Activated CD4-positive, alpha-beta T cell treated with anti-CD3 and anti-CD28 coated beads, Interleukin-2, amount 50 U/mL, for 4 hours (primary cell): Measurements from ENCODE around the gene AOAH.
"Not testable (repeated sequence)": the region's sequence is repeated elsewhere in the genome, so short reads cannot be mapped to it uniquely, and the experiment has no call there.

Source experiments
- DNase-seq, 2 experiments: peaks; one replicate each; pipeline ENCODE4 v3.0.0-alpha.2; 2020

The AOAH gene

DNA sequence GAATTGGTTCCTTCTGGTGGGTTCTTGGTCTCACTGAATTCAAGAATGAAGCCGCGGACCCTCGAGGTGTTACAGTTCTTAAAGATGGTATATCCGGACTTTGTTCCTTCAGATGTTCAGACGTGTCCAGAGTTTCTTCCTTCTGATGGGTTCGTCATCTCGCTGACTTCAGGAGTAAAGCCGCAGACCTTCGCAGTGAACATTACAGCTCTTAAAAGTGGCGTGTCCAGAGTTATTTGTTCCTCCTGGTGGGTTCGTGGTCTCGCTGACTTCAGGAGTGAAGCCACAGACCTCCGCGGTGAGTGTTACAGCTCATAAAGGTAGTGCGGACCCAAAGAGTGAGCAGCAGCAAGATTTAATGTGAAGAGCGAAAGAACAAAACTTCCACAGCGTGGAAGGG lies 220.1 kb downstream of the AOAH start:
- not testable (repeated sequence) for DNase-seq

DNA sequence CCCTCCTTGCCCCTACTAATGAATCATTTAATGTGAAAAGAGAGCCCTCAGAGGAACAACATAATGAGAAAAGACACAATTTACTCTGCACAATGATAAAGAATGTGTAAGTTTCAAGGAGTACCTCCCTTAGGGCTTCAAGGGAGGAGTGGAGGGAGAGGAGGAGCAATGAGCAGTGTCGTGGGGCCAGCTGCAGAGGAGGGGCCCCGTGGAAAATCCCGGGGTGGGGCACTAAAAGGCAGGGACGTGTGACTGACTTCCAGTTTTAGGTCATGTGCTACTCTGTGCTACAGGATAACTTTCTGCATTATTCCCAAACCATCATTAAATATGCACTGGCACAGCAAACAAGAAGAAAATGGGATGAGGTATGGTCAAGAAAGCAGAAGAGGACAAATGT lies 226.5 kb downstream of the AOAH start:
- no peak for DNase-seq

DNA sequence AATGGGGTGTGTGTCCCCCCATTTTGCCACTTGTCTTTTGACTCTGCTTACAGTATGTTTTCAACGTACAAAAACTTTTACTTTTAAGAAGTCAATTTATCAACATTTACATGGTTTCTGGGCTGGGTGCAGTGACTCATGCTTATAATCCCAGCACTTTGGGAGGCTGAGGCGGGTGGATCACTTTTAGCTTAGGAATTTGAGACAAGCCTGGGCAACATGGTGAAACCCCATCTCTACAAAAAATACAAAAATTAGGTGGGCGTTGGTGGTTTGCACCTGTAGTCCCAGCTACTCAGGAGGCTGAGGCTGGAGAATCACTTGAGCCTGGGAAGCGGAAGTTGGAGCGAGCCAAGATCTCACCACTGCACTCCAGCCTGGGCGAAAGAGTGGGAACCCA lies 227.1 kb downstream of the AOAH start:
- DNase-seq, result not testable (repeated sequence)

DNA sequence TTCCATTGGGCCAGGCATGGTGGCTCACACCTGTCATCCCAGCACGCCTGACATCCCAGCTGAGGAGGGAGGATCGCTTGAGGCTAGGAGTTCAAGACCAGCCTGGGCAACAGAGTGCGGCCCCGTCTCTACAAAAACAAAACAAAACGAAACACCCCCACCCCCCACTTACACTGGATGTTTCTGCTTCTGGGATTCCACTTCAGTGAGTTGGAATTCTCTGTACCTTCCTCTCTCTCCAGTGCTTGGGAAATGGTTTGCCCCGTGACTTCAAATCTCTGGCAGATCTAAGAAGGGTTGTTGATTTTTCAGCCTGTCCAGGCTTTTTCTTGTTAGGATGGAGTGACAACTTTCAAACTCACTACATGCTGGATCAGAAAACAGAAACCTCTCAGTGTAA lies 227.7 kb downstream of the AOAH start:
- DNase-seq, result no peak

DNA sequence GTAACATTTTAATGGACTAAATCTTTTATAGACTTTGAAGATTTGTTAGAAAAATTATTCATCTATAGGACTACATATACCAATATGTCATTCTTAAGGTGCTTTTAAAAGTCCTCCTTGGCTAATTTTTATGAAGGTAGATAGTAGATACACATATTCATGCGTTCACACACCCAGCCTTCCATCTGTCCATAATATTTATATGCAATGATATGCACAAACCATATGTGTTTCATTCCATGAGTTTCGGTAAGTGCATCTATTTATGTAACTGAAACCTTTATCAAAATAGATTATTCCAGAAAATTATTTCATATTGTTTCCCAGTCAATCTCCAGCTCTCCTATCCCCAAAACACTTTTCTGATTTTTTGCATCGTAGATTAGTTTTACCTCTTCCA lies 233.0 kb downstream of the AOAH start:
- no peak for DNase-seq

DNA sequence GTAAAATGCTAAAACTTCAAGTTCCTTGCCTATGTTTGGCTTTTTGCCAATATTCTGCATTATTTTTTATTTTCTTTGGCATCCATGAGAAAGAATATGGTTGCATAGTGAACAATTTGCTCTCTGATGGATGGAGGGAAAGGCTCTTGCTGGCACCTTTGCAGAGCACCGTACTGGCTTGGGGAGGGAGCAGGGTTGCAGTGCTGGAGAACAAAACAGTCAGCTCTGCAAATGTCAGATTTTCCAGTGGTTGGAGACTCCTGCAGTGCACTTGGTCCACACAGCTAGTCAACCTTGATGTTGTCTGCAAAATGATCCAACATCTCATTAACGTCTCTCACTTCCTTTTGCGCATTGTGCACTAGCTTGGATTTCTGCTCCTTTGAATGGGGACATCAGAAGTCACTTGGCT lies 233.9 kb downstream of the AOAH start:
- no peak for DNase-seq

DNA sequence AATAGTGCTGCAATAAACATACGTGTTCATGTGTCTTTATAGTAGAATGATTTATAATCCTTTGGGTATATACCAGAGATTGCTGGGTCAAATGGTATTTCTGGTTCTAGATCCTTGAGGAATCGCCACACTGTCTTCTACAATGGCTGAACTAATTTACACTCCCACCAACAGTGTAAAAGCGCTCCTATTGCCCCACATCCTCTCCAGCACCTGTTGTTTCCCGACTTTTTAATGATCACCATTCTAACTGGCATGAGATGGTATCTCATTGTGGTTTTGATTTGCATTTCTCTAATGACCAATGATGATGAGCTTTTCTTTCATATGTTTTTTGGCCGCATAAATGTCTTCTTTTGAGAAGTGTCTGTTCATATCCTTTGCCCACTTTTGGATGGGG lies 235.6 kb downstream of the AOAH start:
- not testable (repeated sequence) for DNase-seq

DNA sequence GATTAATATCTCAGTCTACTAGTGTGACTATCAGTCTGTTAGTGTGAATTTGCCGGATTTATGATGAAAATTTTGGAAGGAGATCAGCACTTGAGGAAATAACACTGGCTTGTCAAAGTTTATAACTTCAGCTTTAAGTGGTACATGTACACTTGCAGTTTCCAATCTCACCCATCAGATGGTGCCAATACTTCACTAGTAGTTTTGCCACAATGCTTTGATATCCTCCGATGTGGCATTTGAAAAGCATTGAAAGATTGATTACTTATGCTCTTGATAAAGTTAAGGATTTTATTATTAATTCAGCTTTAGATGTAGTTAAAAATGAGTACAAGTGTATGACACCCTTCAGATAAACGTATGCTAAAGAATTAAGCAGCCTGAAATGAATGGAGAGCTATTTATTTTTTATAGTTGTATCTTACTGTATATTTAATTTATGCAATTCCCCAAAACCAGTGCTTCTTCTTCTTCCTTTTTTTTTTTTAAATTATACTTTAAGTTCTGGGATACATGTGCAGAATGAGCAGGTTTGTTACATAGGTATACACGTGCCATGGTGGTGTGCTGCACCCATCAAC lies 236.4 kb downstream of the AOAH start:
- DNase-seq, result peak in 1 of 2 experiments; percentile 15

DNA sequence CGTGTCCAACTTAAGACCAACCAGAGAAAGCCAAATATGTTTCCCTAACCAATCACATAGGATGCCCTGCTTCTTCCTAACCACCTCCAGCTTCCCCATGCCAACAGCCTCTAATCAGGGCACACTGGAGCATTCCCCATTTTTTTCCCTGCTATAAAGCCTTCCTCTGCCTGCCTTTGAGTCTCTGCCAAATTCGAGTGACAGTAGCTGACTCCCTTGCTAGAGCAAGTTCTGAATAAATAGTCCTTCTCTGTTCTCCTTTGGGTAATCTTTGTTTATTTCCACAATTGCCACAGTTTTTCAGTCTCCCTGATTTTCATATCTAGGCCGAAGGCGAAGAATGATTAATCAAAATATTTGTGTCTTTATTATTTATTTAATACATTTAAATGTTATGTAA lies 238.0 kb downstream of the AOAH start:
- no peak for DNase-seq

DNA sequence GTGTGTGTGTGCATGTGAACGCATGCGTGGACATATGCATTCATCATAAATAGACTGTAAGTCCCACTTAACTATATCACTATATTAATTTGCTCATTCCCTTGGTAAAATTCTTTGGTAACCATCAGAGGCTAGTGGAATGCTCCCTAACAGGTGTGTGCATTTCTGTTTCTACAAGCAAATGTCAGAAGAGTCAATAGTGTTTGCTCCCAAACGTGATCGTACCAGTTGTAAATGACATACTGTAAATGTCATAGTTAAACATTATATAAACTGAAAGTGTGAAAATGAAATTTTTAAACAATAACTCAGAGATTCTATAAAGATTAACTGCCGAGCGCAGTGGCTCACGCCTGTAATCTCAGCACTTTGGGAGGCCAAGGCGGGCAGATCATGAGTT lies 240.0 kb downstream of the AOAH start:
- DNase-seq, result no peak

DNA sequence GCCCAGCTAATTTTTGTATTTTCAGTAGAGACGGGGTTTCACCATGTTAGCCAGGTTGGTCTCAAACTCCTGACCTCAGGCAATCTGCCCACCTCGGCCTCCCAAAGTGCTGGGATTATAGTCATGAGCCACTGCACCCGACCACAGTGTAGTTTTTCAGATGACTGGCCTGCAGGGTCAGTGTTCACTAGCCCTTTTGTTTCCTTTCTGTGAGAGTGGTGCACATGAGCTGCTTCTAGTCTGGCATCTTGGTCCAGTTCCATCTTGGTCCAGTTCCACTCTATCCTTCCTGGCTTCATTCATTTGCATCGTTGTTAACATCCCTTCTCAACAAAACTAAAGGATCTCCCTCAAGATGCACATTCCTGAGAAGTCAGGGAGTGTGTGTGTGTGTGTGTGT lies 240.4 kb downstream of the AOAH start:
- not testable (repeated sequence) for DNase-seq

DNA sequence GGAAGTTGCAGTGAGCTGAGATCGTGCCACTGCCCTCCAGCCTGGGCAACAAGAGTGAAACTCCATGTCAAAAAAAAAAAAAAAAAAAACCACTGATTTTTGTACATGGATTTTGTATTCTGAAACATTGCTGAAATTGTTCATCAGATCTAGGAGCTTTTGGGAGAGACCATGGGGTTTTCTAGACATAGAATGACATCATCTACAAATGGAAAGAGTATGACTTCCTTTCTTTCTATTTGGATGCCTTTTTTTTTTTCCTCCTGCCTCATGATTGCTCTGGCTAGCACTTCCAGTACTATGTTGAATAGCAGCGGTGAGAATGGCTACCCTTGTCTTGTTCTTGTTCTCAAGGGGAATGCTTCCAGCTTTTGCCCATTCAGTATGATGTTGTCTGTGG lies 245.5 kb downstream of the AOAH start:
- DNase-seq, result no peak

DNA sequence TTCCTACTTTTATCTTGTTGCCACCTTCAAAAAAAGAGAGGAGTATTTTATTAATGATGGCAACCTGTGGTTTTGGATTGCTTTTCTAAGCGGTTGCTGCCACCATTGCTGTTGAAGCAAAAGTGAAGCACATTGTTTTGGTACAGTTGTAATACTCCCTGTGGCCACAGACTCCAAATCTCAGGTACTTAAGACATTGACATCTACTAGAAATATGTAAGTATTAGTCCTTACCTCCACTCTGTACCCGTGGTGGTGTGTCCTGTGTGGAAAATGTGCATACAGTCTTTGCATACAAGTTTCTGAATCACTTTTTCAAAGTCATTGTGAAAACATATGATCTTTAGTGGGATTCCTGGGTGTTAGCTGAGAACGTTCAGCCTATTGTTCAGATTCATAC lies 248.9 kb downstream of the AOAH start:
- DNase-seq, result no peak

DNA sequence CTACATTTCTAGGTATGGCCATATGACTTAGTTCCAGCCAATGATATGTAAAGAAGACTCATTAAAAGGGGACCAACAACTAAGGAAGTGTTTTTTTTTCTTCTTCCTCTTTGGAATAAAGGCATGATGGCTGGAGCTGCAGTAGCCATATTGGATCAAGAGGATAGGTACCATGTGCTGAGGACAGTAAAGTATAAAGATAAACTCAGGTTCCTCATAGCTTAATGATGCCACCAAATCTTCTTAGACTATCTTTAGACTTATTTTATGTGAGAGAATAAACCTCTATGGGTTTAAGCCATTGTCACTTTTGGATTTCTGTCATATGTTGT lies 249.3 kb downstream of the AOAH start:
- no peak for DNase-seq

DNA sequence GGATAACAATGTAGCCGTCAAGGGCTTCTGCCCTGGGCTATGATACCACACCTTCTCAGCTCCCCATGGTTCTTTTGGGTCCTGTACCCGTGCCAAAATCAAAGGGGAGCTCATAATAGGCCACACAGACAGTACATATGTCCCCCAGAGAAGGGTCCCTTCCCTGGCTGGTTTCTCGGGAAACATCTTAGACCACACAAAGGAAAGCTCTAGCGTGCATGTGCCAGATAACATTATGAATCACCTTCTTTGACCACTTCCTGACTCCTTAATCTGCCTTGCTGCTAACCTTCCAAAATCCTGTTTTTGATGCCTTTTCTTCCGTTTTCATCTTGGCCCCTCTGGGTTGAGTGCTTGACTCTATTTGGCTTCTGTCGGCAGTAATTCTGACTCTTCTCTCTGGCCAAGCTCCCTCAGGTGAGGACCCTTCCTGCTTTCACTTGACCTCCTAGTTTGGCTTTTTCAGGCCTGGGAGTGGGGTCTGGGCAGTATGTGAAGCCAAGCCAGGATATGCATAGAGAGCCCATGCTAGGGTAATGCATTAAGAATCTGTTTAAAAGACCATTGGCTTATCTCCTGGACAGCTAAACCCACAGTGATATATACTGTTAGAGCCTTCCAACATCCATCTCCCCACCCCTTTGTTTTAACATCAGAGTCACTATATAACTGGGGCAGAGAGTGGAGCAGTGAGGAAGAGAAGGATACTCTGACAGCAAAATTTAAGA lies 249.8 kb downstream of the AOAH start:
- no peak for DNase-seq

DNA sequence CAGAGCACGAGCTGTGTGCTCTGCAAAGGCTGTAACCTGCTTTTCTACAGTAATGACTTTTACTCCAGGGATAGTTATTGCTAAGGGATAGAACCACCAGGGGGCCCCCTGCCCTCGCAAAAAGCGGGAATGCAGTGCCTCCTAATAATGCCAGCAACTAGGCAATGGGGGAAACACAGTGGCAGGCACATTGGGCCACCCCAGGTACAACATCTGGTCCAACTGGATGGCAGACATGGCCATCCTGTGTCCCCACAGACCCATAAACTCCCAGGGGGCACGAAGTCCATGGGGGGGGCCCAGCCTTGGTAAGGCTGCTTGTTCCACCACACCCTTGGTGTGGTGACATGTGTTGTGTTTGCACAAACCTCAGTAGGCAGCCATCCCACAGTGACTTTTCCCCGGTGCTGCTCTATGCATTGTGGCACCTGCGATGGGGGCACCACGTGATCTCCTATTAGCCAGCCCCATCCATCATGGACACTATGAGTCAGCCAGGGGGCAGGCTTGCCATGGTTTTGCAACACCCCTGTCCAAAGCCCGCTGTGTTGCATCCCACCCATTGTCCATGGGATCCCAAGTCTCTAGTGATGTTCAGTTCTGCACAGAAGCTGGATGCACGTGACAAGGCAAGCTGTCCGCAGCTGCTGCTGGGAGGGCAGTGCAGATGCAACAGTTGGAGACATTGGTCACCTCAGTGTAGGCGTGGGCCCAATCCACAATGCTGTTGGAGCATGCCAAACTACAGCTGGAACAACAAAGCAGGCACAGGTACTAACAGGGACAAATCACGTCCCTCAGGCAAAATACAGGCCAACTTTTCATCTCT lies 250.6 kb downstream of the AOAH start:
- DNase-seq, result no peak

DNA sequence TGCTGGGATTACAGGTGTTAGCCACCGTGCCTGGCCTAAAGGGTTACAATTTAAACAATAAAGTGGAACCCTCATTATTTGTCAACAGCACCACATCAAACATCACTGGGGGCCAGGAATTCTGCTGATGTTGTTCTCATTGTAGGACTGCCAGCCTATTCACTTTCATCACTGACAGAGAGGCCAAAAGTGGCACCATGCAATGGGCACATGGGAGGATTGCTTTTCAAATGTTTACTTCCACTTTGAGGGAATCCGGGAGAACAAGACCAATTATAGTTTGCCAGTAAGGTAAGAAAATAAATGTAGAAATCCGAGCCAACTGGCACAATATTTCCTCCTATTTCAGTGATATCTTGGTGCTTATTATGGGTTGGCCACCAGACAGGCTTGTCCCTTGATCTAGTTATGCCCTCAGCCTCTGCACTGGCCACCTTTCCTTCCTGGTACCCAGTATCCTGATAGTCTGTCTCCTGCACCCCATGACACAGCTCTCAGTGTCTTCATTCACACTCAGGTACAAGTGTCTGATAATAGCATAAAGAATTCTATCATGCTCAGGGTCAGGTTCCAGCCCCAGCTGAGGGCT lies 252.1 kb downstream of the AOAH start:
- no peak for DNase-seq

DNA sequence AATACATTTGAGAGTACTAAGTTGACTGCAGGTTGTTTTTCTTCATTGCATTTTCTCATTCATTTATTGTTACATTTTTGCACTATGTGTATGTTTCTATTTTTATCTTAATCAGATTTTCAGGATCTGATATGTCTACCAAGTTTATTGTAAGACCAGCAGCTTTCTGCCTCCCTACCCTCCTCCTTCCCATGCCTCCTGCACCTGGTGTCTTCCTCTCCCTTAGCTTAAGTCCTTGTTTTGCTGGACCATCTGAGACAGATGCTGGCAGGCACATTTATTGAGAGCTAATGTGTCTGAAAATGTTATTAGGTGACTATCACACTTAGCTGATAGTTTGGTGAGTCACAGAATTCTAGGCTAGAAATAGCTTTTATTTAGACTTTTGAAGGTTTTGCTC lies 255.1 kb downstream of the AOAH start:
- no peak for DNase-seq

DNA sequence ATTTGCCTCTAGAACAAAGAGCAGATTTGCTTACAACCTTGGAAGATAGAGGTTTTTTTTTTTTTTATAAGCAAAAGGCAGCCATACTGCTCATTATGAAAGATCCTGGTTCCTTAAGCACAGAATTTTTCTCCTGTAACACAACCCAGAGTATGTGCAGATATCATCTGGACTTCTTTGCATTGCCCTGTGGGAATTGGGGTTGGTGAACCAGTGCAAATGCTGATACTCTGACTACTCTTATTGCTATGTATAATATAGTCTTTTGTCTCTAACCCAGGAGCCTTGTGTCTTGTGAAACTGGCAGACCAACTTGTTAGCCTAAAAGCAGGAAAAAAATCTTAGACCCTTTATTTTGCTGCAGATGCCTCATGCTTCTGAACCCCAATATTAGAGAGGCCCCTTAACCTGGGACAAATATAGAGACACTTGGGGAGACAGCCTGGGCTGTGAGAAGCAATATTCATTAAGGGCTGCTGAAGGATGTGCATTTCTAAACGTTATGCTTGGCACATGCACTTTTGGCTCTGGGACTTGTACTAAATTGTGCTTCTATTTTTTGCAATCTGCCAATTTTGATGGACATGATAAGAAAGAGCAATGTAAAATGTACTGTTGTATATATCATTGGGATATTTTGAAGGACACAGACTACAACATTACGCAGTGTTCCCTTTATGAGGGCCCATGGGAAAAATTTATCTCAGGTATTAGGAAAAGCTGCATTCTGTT lies 255.8 kb downstream of the AOAH start:
- no peak for DNase-seq

DNA sequence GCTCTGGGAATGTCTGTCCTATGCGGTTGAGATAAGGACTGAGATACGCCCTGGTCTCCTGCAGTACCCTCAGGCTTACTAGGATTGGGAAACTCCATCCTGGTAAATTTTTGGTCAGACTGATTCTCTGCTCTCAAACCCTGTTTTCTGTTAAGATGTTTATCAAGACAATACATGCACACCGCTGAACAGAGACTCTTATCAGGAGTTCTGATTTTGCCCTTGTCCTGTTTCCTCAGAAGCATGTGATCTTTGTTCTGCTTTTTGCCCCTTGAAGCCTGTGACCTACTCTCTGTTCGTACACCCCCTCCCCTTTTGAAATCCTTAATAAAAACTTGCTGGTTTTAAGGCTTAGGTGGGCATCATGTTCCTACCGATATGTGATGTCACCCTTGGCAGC lies 258.3 kb downstream of the AOAH start:
- DNase-seq, result not testable (repeated sequence)

DNA sequence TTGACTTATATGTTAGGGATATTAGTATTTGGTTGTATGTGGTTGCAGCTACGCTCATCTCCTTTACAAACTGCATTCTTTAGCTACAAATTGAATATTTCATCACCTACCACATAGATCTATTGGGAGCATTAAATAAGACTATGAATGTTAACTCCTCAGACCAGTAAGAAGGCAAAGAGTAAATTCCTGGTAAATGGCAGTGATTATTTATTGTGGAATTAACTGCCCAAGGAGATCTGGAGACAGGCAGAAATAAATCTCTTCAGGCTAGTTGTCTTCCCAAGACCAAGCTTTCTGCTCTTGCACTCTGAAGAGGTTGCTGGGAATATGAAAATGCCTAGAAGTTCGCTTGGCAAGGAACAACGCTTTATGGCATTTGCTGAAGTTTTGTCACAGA lies 260.0 kb downstream of the AOAH start:
- DNase-seq, result no peak
